ENCODE measurements around the gene RAB42. TPM values are rescaled to one million over a fixed set of nuclear protein-coding genes. Genes with fewer than 3 reads are reported as not detected.
"Not testable (repeated sequence)": the region's sequence is repeated elsewhere in the genome, so short reads cannot be mapped to it uniquely, and the experiment has no call there.

The RAB42 gene
- total and polyA plus RNA-seq, 9 of the 15 experiments (the other 6 are each of a cell fraction or from before 2014, with no cell fraction given): 0.07 to 0.14 (median 0.12) TPM; not detected in 6

DNA sequence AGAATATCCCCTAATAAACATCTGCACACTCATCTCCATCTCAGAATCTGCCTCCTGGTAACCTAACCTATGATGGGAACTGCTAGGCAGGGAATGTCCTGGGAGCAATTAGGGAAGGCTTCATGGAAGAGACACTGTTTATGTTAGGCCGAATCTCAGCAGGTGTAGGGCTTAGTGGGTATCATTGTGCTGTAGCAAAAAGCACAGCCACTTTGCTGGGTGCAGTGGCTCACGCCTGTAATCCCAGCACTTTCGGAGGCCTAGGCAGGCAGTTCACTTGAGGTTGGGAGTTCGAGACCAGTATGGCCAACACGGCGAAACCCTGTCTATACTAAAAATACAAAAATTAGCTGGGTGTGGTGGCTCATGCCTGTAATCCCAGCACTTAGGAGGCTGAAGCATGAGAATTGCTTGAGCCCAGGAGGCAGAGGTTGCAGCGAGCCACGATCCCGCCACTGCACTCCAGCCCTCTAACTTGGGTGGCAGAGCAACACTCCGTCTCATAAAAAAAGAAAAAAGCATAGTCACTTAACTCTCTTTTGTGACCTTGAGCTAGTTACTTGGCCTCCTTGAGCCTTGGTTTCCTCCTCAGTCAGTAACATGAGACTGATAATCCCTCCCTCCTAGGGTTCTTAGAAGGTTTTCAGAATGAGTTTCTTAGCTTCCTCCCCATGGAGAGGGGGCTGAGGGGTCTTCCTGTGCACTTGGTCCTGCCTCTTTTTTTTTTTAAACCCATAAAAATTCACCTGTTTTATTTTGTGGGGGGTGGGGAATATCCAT, 3.5 kb downstream of the RAB42 start:
- no peak overlapping the region for H3K4me3 ChIP-seq
- DNase-seq (ENCODE audit: extremely low read depth in 1 of 4, low spot score in 3 of 4) (no peak), FAIRE-seq (peak; percentile 74), ATAC-seq (no peak)
- CTCF ChIA-PET (ENCODE audit: low intra/inter-chr PET ratio): no interaction called here
- H3K9me1 ChIP-seq (ENCODE audit: control insufficient read depth, insufficient read depth, low read length): no peaks in the 10 kb centered on the region
- no peaks in the 10 kb centered on the region for H3K9me3 ChIP-seq (replicated peaks; ENCODE audit: control insufficient read depth, insufficient read depth, low read depth, low read length)
- H3K27ac ChIP-seq (ENCODE audit: extremely low read depth, low read depth, low read length): no peak overlapping the region
- TF ChIP-seq TCF7L2 (IDR thresholded peaks at IDR 0.05; ENCODE audit: low read depth, low read length) (no peak), KLF10 (CRISPR knock-in tag; IDR thresholded peaks at IDR 0.05) (no peak), BMI1 (IDR thresholded peaks at IDR 0.05; ENCODE audit: low read length) (no peak), FUS (optimal IDR thresholded peaks at IDR 0.05; ENCODE audit: low read depth, low read length) (no peak)
- no peak overlapping the region for H2AFZ ChIP-seq (ENCODE audit: low read depth, low read length)
- H3K4me2 ChIP-seq (ENCODE audit: insufficient read depth, low read length): no peak overlapping the region
- peaks cover 5 to 6% of the 10 kb centered on the region in 2 experiments; a peak in 3 of 5 replicates for H3K27me3 ChIP-seq (ENCODE audit: control insufficient read depth in 2 of 2, insufficient read depth in 2 of 2, low read length in 2 of 2)
- WGBS (ENCODE audit: insufficient coverage, low coverage, missing lambda C conversion rate): 72% methylated on average over 10 of the region's 10 CpGs
- intact Hi-C loops (cut with micrococcal nuclease) (no loop called here), in situ Hi-C loops (cut with MboI) (no loop called here)
- peaks cover 7% of the 10 kb centered on the region; the same call in 1 of the 2 replicates for H4K20me1 ChIP-seq (replicated peaks; ENCODE audit: control insufficient read depth, insufficient read depth, low read length)
- BruUV-seq (replicated peaks): no TSS peak
- peak overlapping the region in 1 of 2 experiments; percentile 73; a peak in 2 of 4 replicates for H3K9ac ChIP-seq (ENCODE audit: insufficient read depth in 1 of 2, low read depth in 2 of 2, low read length in 2 of 2)
- 0 out of 3 replicates have a peak, but pooled peaks cover 2% of the 10 kb centered on the region for H3K36me3 ChIP-seq (ENCODE audit: control insufficient read depth, insufficient read depth, low read length)
- POLR2A ChIA-PET: interaction anchor here (0.7 to 6.2 kb wide), 3 partner anchors 8 to 53 kb away, joined by 3 to 49 read pairs (median 3); no protein-coding TSS in a partner anchor
- H3K4me1 ChIP-seq (replicated peaks in 1 of 2; ENCODE audit: control insufficient read depth in 2 of 2, insufficient read depth in 2 of 2, low read length in 2 of 2): peaks cover 0 to 9% of the 10 kb centered on the region in 2 experiments; a peak in 2 of 5 replicates
- H3K79me2 ChIP-seq (ENCODE audit: control insufficient read depth, insufficient read depth, low read length): no peaks in the 10 kb centered on the region

DNA sequence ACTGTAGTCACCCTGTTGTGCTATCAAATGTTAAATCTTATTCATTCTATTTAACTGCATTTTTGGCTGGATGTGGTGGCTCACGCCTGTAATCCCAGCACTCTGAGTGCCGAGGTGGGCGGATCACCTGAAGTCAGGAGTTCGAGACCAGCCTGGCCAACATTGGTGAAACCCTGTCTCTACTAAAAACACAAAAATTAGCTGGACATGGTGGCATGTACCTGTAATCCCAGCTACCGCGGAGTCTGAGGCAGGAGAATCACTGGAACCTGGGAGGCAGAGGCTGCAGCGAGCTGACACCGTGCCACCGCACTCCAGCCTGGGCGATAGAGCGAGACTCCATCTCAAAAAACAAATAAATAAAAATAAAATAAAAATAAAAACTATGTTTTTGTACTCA, 4.2 kb downstream of the RAB42 start:
- H3K36me3 ChIP-seq (ENCODE audit: control insufficient read depth, insufficient read depth, low read length); CTCF ChIA-PET (ENCODE audit: low intra/inter-chr PET ratio); H3K27ac ChIP-seq (ENCODE audit: extremely low read depth, low read depth, low read length); H3K9me3 ChIP-seq (replicated peaks; ENCODE audit: control insufficient read depth, insufficient read depth, low read depth, low read length); H3K4me2 ChIP-seq (ENCODE audit: insufficient read depth, low read length); DNase-seq (ENCODE audit: extremely low read depth in 1 of 4, low spot score in 3 of 4); H3K27me3 ChIP-seq (ENCODE audit: control insufficient read depth in 2 of 2, insufficient read depth in 2 of 2, low read length in 2 of 2); intact Hi-C loops (cut with micrococcal nuclease); H2AFZ ChIP-seq (ENCODE audit: low read depth, low read length); H3K9ac ChIP-seq (ENCODE audit: insufficient read depth in 1 of 2, low read depth in 2 of 2, low read length in 2 of 2); in situ Hi-C loops (cut with MboI); H4K20me1 ChIP-seq (replicated peaks; ENCODE audit: control insufficient read depth, insufficient read depth, low read length); FAIRE-seq; H3K9me1 ChIP-seq (ENCODE audit: control insufficient read depth, insufficient read depth, low read length); H3K4me3 ChIP-seq; H3K79me2 ChIP-seq (ENCODE audit: control insufficient read depth, insufficient read depth, low read length); H3K4me1 ChIP-seq (replicated peaks in 1 of 2; ENCODE audit: control insufficient read depth in 2 of 2, insufficient read depth in 2 of 2, low read length in 2 of 2); BruUV-seq (replicated peaks); ATAC-seq: not testable (repeated sequence)
- POLR2A ChIA-PET: interaction anchor here (1.1 to 6.2 kb wide), 2 partner anchors 16 to 52 kb away, joined by 4 to 49 read pairs; partner anchors contain the start of gene RNU11
- WGBS (ENCODE audit: insufficient coverage, low coverage, missing lambda C conversion rate): 93% methylated on average over 11 of the region's 11 CpGs
